BJ (cell line): ENCODE measurements around the gene RASSF5. TPM values are rescaled to one million over a fixed set of nuclear protein-coding genes. Genes with fewer than 3 reads are reported as not detected.

ENCODE experiments used
- CTCF ChIA-PET: fragments of 350-600 bp; formaldehyde crosslinking; extraction: SDS; loops from one replicate; lab custom pipeline; 2021; ENCODE audit warnings: antibody characterized with exemption, inconsistent platforms; lab: Yijun Ruan, JAX
- POLR2A ChIA-PET: fragments of 300-600 bp; sonication (Branson Sonifier 250); formaldehyde crosslinking; extraction: SDS; loops from one replicate; lab custom pipeline; 2021; ENCODE audit warnings: antibody characterized with exemption; lab: Charles Lee
- DNase-seq: peaks from one replicate; pipeline ENCODE4 v3.0.0-alpha.2; 2011; ENCODE audit warnings: low read depth
- H3K27me3 ChIP-seq: 2 replicates; pipeline ENCODE4 v1.6.0; 2011; ENCODE audit warnings: low read length; ENCODE audit not compliant: control insufficient read depth, insufficient read depth
- H3K36me3 ChIP-seq: 2 replicates; pipeline ENCODE4 v1.5.1; 2011; ENCODE audit warnings: low read length; ENCODE audit not compliant: control insufficient read depth, insufficient read depth
- H3K4me3 ChIP-seq: 2 replicates; pipeline ENCODE4 v1.5.1; 2011; ENCODE audit warnings: low read depth, mild to moderate bottlenecking, control low read depth, low read length
- CTCF ChIP-seq: IDR thresholded peaks from 2 replicates; pipeline ENCODE4 v1.5.1; 2011; ENCODE audit warnings: low read depth, mild to moderate bottlenecking, control low read depth, inconsistent platforms, low read length, moderate library complexity; ENCODE audit not compliant: insufficient read depth
- polyA plus RNA-seq: library from polyadenylated mRNA; depleted of rRNA; stranded (reverse); fragments of >200 nt; gene quantifications from 2 replicates; pipeline ENCODE4 v1.2.3, GENCODE V29; 2011

Gene RASSF5
- polyA plus RNA-seq, 1 experiment: 2.1 TPM

- TF ChIP-seq CTCF: no peak
- DNase-seq: no peak
- ChIA-PET CTCF (interaction anchor here (9.4 kb wide), 1 partner anchor 11 kb away, joined by 77 read pairs; no protein-coding TSS in a partner anchor), POLR2A (no interaction called here)
- Histone ChIP-seq H3K27me3 (no peaks in the 10 kb centered on the region), H3K36me3 (no peaks in the 10 kb centered on the region), H3K4me3 (no peak overlapping the region)
These were observed 39.4 kb upstream of the RASSF5 start for GRCh38 chr1:206467915-206468314.

GRCh38 chr1:206468571-206468970 is 38.8 kb upstream of the RASSF5 start:
- no peak for DNase-seq
- Histone ChIP-seq H3K27me3 (no peaks in the 10 kb centered on the region), H3K4me3 (no peak overlapping the region), H3K36me3 (0 out of 2 replicates have a peak, but pooled peaks cover 2% of the 10 kb centered on the region)
- TF ChIP-seq CTCF: no peak
- CTCF ChIA-PET: no interaction called here
- POLR2A ChIA-PET: no interaction called here

DNA sequence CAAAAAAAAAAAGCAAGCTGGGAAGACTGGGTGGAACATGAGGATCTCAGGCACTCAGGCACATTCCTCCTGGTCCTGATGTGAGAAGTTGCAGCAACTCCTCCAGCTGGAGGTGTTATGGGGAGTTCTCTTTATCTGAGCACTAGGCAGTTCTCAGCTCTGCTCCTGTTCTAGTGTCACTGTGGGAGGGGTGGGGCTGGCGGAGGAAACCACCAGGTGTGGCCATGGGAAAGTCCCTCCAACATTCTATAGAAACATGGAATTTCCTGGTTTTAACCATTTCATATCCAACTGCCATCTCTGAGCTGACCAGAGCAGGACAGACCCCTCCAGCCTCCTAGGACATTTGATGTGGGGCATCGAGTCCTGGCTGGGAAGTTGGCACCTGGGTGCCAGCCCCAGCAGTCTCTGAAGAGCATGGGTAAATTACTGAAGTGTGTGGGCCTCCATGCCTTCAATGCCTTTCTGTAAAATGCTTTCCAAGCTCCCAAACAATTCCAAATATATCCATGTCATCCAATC is 37.9 kb upstream of the RASSF5 start:
- no peaks in the 10 kb centered on the region for H3K27me3 ChIP-seq
- H3K36me3 ChIP-seq: peaks cover 6% of the 10 kb centered on the region
- TF ChIP-seq CTCF: no peak
- no peak for DNase-seq
- no peak overlapping the region for H3K4me3 ChIP-seq
- ChIA-PET POLR2A (no interaction called here), CTCF (interaction anchor here (0.7 to 3.7 kb wide), 10 partner anchors 8 to 194 kb away, joined by 3 to 45 read pairs (median 5); partner anchors contain the start of gene EIF2D)

DNA sequence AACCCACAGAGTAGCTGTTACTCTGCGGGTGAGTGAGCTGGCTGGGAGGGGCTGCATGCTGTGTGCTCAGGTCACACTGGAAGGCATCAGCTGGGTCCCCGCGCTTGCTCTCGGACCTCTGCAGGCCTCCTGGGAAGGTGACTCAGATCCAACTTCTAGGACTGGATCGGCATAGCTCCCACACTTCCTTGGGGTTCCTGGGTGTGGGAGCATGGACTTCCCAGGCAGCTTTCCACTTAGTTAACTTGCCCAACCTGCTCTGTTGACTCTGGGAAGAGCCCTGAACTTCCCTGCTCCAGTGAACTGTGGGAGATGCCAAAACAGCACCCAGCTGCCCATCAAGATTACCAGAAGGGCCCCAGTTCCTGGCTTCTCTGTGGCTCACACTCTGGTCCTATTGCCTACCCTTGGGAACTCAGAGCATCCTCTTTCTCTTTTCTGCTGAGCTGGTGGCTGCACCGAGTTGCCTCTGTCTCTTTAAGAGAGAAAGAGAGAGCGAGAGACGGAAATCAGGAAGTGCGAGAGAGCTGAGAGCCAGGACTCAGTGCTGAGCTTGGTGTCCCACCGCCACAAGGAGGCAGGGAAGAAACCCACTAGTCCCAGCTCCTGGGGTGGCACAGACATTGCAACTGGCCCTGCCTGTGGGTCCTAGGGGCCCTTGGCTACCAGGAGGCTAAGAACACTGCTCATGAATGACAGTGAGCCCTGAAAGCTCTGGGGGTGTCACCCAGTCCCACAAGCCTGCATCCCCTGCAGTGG is 37.2 kb upstream of the RASSF5 start, which contains the start of gene IKBKE:
TSS of gene IKBKE (plus strand) at position 544 of the 759 bp plus-strand sequence. CDS start 2,752 bp downstream, outside the sequence.
- POLR2A ChIA-PET: no interaction called here
- TF ChIP-seq CTCF: peak; percentile 50
- peaks cover 10% of the 10 kb centered on the region for H3K36me3 ChIP-seq
- peak within 1 kb of the TSS; percentile 94 for H3K4me3 ChIP-seq
- no peak for DNase-seq
- no peaks in the 10 kb centered on the region for H3K27me3 ChIP-seq
- CTCF ChIA-PET: interaction anchor here (0.7 to 3.7 kb wide), 13 partner anchors 8 to 193 kb away, joined by 3 to 45 read pairs (median 4); partner anchors contain the start of gene EIF2D
